DMS 273 (cell line): ENCODE results near the gene WDFY2.
A peak's percentile ranks its signal among the peaks of the same experiment; 100 is the strongest.

Experiments used
- DNase-seq: peaks from one replicate; lab custom pipeline; 2025; ENCODE audit not compliant: unreplicated experiment; lab: John Stamatoyannopoulos, UW

The WDFY2 gene

DNA sequence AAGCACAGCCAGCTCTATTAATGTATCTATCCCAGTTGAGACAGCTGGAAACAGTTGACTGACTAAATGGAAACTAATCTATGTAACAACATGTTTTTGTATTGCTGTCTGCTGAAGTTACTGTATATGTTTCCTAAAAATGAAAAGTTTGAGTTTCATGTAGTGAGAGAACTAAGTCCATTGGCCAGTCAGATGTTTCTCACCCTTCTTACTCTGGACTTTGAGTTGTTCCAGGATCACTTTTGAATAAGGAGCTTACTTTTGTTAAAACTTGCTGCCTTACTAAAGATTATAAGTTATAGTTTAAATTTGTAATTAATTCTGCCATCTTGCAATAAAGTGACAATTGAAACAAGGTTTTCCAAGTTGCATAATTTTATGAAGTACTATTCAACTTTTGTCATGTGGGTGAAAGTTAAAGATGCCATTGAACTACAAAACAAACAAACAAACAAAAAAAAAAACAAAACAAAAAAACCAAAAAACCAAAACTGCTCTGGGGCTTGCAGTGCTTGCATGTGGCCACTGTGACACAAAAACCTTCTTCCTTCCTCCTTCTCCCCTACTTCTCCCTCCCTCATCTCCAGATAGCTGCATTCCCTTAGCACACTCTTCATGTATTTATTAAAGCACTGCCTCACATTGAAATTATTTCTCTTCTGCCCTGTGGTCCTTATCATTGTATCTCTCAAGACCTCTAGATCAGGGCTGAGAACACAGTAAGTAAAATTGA lies 15.3 kb downstream of the WDFY2 start:
- DNase-seq, result no peak

GRCh38 chr13:51600703-51601102 lies 16.4 kb downstream of the WDFY2 start:
- no peak for DNase-seq

DNA sequence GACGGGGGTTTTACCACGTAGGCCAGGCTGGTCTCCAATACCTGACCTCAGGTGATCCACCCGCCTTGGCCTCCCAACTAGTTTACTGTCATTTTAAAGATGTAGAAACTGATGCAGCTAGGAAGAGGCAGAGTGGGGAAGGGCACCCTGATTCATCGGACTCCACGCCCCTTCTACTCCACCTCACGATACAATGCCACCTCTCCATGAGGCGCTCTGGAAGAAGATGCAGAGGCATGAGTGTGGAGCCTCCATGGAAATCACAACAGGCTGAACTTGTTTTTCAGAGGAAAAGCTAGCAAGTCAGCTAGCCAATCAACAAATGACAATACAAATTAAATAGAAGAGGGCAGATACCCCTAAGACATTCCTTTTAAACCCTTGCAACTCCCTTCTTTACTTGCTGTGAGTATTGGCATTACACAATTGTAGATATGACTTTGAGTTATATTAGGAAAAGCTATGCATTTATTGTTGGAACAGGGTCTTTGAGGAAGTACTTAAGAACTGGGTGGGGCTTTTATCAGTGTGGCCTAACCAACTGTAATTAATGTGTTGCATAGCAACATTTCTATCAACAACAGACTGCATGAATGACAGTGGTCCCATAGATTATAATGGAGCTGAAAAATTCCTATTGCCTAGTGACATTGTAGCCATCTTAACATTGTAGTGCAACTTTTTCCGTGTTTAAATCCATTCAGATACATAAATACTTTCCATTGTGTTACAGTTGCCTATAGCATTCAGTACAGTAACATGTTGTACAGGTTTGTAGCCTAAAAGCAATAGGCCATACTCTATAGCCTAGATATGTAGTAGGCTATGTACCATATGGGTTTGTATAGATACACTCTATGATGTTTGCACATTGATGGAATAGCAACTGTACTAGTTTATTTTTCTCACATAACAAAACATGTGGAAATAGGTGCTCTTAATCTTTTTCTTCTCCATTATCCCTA lies 17.6 kb downstream of the WDFY2 start:
- no peak for DNase-seq

- no peak for DNase-seq
These were observed 19.5 kb downstream of the WDFY2 start for GRCh38 chr13:51603716-51604115.

- no peak for DNase-seq
These were observed 21.4 kb downstream of the WDFY2 start for GRCh38 chr13:51605698-51606097.

DNA sequence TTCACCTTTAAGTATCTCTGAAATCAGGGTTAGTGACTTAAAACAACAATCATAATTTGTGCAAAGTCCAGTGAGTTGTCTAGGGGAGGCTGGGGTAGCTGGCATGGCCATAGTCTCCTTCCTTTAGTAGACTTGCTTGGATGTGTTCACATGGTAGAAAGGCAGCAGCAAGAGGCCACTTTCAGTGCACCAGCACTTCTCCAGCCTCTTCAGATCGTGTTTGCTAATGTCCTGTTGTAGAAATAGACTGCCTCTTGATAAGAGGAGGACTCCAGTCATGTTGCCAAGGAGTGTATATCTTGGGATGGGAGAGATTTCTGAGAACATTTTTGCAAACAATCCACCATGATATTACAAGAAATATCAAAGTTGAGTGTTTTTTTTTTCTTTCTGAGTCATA lies 22.9 kb downstream of the WDFY2 start:
- DNase-seq, result no peak

DNA sequence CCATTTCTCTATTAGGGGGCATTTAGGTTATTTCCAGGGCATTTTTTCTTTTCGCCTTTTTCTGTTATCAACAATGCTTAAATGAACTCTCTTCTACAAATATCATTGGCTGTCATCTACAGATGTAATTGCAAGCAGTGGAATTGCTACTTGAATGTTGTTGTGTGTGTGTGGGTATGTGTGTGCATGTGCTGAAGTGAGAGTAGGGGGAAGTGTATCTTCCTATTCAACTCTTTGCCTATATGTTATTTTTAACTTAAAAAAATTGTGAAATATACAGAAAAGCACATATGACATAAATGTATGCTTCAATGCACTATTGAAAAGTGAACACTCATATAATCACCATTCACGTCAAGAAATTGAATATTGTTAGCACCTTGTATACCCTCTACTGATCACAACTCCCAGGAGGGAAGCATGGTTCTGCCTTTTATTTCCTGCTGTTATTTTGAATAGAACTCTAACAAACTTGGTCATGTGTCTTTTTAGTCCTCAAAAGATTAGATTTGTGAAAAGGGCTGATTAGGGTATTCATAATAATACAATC lies 24.7 kb downstream of the WDFY2 start:
- no peak for DNase-seq

DNA sequence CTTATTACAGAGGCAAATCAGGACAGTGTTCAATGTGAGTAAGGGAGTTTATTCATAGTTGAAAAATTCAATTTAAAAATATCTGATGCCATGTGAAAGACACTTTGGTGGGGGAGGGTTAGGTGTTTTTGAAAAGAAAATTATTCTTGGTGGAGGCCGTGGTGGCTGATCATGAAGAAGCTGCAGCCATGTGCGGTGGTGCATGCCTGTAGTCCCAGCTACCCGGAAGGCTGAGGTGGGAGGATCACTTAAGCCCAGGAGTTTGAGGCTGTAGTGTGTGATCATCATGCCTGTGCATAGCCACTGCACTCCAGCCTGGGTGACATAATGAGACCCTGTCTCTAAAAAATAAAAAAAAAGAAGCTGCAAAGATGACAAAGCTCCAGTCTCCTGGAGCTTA lies 28.6 kb downstream of the WDFY2 start:
- peak; percentile 59 for DNase-seq

GRCh38 chr13:51613535-51613934 lies 29.3 kb downstream of the WDFY2 start:
- peak; percentile 51 for DNase-seq

- DNase-seq, result peak; percentile 95
These were observed 30.1 kb downstream of the WDFY2 start for GRCh38 chr13:51614350-51614786.

- DNase-seq, result no peak
These were observed 34.4 kb downstream of the WDFY2 start for GRCh38 chr13:51618626-51619025.

DNA sequence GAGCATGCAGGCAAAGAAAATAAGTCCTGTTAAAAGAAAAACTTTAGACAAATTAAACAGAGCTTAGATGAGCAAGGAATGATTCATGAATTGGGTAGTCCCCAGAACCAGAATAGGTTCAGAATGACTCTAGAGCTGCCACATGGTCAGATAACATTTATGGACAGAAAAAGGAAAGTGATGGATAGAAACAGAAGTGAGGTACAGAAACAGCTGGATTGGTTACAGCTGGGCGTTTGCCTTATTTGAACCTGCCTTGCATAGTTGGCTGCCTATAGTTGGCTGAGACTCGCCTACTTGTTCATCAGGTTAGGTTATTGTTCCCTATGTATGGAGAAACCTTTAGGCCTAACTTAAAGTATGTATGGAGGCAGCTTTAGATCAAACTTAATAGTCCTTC lies 35.4 kb downstream of the WDFY2 start:
- DNase-seq, result peak; percentile 10

GRCh38 chr13:51620165-51620983 lies 36.1 kb downstream of the WDFY2 start:
- peak; percentile 32 for DNase-seq

- peak; percentile 3 for DNase-seq
These were observed 37.3 kb downstream of the WDFY2 start for GRCh38 chr13:51621602-51622001.

GRCh38 chr13:51623473-51623872 lies 39.2 kb downstream of the WDFY2 start:
- peak; percentile 46 for DNase-seq

DNA sequence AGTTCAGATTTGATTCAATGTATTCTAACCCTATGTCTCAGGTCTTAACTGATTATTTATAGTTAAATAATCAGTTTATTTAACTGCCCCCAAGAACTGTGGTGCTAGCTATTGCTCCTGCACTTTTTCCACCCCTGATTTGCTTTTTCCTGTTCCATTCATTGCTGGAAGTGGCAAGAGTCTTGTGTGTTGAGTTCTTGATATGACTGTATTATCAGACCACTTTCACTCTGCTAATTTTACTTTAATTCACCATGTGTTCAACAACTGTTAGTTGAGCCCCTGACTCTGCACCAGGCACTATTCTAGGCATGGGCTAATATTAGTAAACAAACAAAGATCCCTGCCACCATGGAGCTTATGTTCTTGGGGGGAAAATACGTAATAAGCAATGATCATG lies 39.9 kb downstream of the WDFY2 start:
- DNase-seq, result no peak

- no peak for DNase-seq
These were observed 40.6 kb downstream of the WDFY2 start for GRCh38 chr13:51624695-51625345.

DNA sequence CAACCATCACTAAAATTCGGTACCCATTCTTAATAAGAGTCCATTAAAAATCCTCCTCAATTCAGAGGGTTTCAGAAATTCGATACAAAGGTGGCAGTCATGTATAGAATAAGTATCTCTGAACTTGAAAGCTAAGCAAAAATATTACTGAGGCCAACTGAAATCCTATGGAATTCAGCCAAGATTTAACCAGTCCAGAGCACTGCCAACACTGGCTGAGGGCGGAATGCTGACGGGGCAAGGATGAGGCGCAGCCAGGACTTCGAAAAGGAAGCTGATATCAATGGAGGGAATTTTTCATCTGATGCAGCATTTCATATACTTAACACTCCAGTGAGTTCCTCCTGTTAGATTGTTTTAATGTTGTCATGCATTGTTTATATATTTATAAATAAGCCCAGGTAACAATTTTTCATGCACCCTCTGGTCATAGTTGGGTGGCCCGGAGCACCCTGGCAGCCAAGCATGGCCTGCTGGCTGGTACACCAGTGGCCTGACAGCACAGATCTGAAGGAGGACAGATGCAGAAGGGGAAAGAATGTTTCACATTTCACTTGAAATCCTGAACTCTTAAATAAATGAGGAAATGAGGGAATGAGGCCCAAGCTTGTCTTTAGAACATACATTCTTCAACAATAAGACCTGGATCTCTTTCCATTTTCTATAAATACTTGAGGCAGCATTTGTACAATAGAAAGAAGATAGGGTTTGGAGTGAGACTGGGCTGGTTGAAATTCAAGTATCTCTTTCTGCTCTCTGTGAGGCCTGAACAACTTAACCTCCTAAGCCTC lies 41.5 kb downstream of the WDFY2 start:
- peak; percentile 39 for DNase-seq

DNA sequence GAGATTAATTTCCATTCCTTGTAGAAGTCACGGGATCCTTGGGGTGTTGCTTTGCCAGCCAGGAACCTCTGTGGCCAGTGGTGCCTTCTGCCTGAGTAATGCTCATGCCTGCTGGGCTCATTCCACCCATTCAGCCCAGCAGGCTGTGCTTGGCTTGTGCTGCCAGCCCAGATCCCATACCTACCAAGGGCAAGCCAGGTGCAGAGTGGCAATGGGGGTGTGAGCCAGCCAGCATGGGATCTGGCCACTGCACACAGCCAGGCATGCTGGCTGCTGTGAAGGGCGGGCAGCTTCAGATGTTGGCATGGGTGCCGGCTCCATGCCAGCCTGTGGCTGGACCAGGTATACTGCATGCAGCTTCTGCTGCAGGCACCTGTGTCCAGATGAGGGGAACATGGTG lies 42.5 kb downstream of the WDFY2 start:
- DNase-seq, result peak; percentile 38
